HEK293T (cell line): Measurements from ENCODE around the gene TOR2A.

Experiments used
- ARNT ChIP-seq: fragments of 450-650 bp; IDR thresholded peaks from 2 replicates; pipeline ENCODE4 v1.6.1; 2017; ENCODE audit warnings: mild to moderate bottlenecking
- CTBP1 ChIP-seq: fragments of 450-650 bp; IDR thresholded peaks from 2 replicates; pipeline ENCODE4 v1.6.1; 2016; ENCODE audit warnings: borderline replicate concordance
- ELF4 ChIP-seq: fragments of 450-650 bp; IDR thresholded peaks from 2 replicates; pipeline ENCODE4 v1.6.1; 2017; ENCODE audit warnings: antibody characterized with exemption
- FOXM1 ChIP-seq: fragments of 450-650 bp; IDR thresholded peaks from 2 replicates; pipeline ENCODE4 v1.6.1; 2017; ENCODE audit warnings: mild to moderate bottlenecking, borderline replicate concordance
- TARDBP ChIP-seq: fragments of 450-650 bp; IDR thresholded peaks from 2 replicates; pipeline ENCODE4 v1.6.1; 2016
- ZNF384 ChIP-seq: fragments of 450-650 bp; IDR thresholded peaks from 2 replicates; pipeline ENCODE4 v1.6.1; 2016
- TF ChIP-seq, protein P1 (sequence below): fragments of 450-650 bp; IDR thresholded peaks from 2 replicates; pipeline ENCODE4 v1.6.1; 2016

GRCh38 chr9:127720031-127720864 lies 14.8 kb downstream of the TOR2A start:
- TF ChIP-seq, protein P1, sequence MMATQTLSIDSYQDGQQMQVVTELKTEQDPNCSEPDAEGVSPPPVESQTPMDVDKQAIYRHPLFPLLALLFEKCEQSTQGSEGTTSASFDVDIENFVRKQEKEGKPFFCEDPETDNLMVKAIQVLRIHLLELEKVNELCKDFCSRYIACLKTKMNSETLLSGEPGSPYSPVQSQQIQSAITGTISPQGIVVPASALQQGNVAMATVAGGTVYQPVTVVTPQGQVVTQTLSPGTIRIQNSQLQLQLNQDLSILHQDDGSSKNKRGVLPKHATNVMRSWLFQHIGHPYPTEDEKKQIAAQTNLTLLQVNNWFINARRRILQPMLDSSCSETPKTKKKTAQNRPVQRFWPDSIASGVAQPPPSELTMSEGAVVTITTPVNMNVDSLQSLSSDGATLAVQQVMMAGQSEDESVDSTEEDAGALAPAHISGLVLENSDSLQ: no peak
- TF ChIP-seq CTBP1: no peak
- no peak for TF ChIP-seq TARDBP
- TF ChIP-seq ELF4: no peak
- no peak for TF ChIP-seq FOXM1
- no peak for TF ChIP-seq ARNT
- TF ChIP-seq ZNF384: no peak
